ENCODE results near the gene MAPK12.

- no peak for TF ChIP-seq MAZ (IDR thresholded peaks at IDR 0.05; ENCODE audit: borderline replicate concordance, low read depth, low read length)
- no peak for TF ChIP-seq CTCF (conservative IDR thresholded peaks at IDR 0.05; ENCODE audit: low read depth, low read length)
- TF ChIP-seq USF2 (IDR thresholded peaks at IDR 0.05; ENCODE audit: low read depth, low read length): no peak
Observed at GRCh38 chr22:50246242-50247175, 15.0 kb downstream of the MAPK12 start.
